ENCODE data around the gene DOP1A.

DOP1A gene

DNA sequence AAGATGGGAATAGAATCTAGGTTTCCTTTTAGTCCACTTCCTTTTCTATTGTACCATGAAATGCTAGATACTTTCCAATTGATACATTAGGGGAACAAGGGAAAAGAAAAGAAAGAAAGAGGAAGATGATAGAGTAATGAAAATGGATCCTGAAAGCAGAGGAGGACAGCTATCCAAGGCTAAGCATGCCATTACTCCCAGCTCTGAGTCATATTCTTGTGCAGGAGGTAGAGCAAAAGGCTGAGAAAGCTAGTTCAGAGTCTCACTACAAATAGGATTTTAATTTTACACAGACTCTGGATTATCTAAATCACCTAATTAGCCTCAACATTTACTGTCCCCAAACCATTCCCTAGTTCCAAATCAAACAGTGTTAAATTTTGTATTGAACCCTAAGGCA, 149.3 kb downstream of the DOP1A start:
- Histone ChIP-seq H3K9me3 (ENCODE audit: control insufficient read depth in 1 of 2, low read length in 2 of 2) (no peaks in the 10 kb centered on the region), H3K27me3 (ENCODE audit: low read depth, low read length) (no peaks in the 10 kb centered on the region), H3K36me3 (ENCODE audit: control insufficient read depth in 1 of 2, insufficient read depth in 2 of 2, low read length in 2 of 2) (no peaks in the 10 kb centered on the region), H3K27ac (ENCODE audit: low read length) (no peak overlapping the region), H3K4me1 (ENCODE audit: control insufficient read depth in 1 of 2, insufficient read depth in 2 of 2, low read length in 2 of 2) (no peaks in the 10 kb centered on the region), H3K4me3 (ENCODE audit: low read depth in 1 of 2, low read length in 2 of 2) (no peak overlapping the region)
